Activated B cell treated with CpG ODN at 0.5 μM for 24 hours (primary cell): ENCODE data around the gene ADPRHL1. TPM values are rescaled to one million over a fixed set of nuclear protein-coding genes. Genes with fewer than 3 reads are reported as not detected.
"Not testable (repeated sequence)": the region's sequence is repeated elsewhere in the genome, so short reads cannot be mapped to it uniquely, and the experiment has no call there.

ENCODE experiments used
- ATAC-seq: fragments of 200-7000 bp; cut with Tn5 transposase; one replicate; pipeline ENCODE4 v1.10.0; 2021; ENCODE audit warnings: low read depth, mild to moderate bottlenecking, moderate library complexity
- CTCF ChIA-PET: fragments of 350-600 bp; sonication (Branson Sonifier 250); formaldehyde crosslinking; loops from one replicate; lab custom pipeline; 2021; ENCODE audit warnings: antibody characterized with exemption; lab: Charles Lee
- POLR2A ChIA-PET: fragments of 350-600 bp; sonication (Branson Sonifier 250); formaldehyde crosslinking; loops from one replicate; lab custom pipeline; 2021; ENCODE audit warnings: antibody characterized with exemption; lab: Charles Lee
- DNase-seq: peaks from one replicate; pipeline ENCODE4 v3.0.0; 2022
- H3K27ac Mint-ChIP-seq: one replicate; pipeline ENCODE4 v1.8.0; 2020; ENCODE audit warnings: mixed read lengths
- H3K27me3 Mint-ChIP-seq: one replicate; pipeline ENCODE4 v1.8.0; 2021; ENCODE audit warnings: mixed read lengths
- H3K36me3 Mint-ChIP-seq: one replicate; pipeline ENCODE4 v1.8.0; 2021; ENCODE audit warnings: low read depth, mixed read lengths
- H3K4me1 Mint-ChIP-seq: one replicate; pipeline ENCODE4 v1.8.0; 2021; ENCODE audit warnings: mixed read lengths
- H3K4me3 Mint-ChIP-seq: one replicate; pipeline ENCODE4 v1.8.0; 2020; ENCODE audit warnings: mild to moderate bottlenecking, mixed read lengths
- H3K9me3 Mint-ChIP-seq: one replicate; pipeline ENCODE4 v1.8.0; 2020; ENCODE audit warnings: mixed read lengths
- CTCF ChIP-seq: fragments of 200-600 bp; IDR thresholded peaks from one replicate; pipeline ENCODE4 v1.8.0; 2022; ENCODE audit warnings: antibody characterized with exemption, mild to moderate bottlenecking
- intact Hi-C: fragments of 100-400 bp; cut with micrococcal nuclease; formaldehyde crosslinking; loops from one replicate; pipeline ENCODE4 v1.15.1; 2024
- total RNA-seq: library from RNA; stranded (reverse); gene quantifications from 2 replicates; pipeline ENCODE4 v1.2.3, GENCODE V29; 2022

ADPRHL1 gene
- total RNA-seq, 1 donor from 2014 or later, result 0.84 TPM

- POLR2A ChIA-PET, result no interaction called here
- no peaks in the 10 kb centered on the region for H3K27me3 Mint-ChIP-seq
- peaks cover 2% of the 10 kb centered on the region for H3K9me3 Mint-ChIP-seq
- peak; percentile 88 for DNase-seq
- ATAC-seq, result peak; percentile 98
- intact Hi-C loops, result loop anchor here (1.0 to 10.0 kb wide), 6 partner anchors 53 to 1919 kb away; partner anchors contain the start of genes CUL4A, DCUN1D2 and PCID2
- H3K27ac Mint-ChIP-seq, result peak overlapping the region; percentile 50
- no peak for TF ChIP-seq CTCF
- H3K4me1 Mint-ChIP-seq, result peaks cover 8% of the 10 kb centered on the region
- CTCF ChIA-PET, result interaction anchor here (0.6 to 2.9 kb wide), 6 partner anchors 96 to 454 kb away, joined by 3 to 18 read pairs (median 4); no protein-coding TSS in a partner anchor
- no peaks in the 10 kb centered on the region for H3K36me3 Mint-ChIP-seq
- peak overlapping the region; percentile 84 for H3K4me3 Mint-ChIP-seq
Observed at GRCh38 chr13:113393563-113394338, 59.5 kb downstream of the ADPRHL1 start.

- CTCF ChIA-PET, result no interaction called here
- intact Hi-C loops, result loop anchor here (1.0 to 10.0 kb wide), 3 partner anchors 53 to 1918 kb away; partner anchors contain the start of gene DCUN1D2
- POLR2A ChIA-PET, result no interaction called here
- peaks cover 8% of the 10 kb centered on the region for H3K4me1 Mint-ChIP-seq
- no peak for ATAC-seq
- no peak for TF ChIP-seq CTCF
- peaks cover 2% of the 10 kb centered on the region for H3K9me3 Mint-ChIP-seq
- peak overlapping the region; percentile 84 for H3K4me3 Mint-ChIP-seq
- H3K36me3 Mint-ChIP-seq, result no peaks in the 10 kb centered on the region
- H3K27me3 Mint-ChIP-seq, result no peaks in the 10 kb centered on the region
- no peak for DNase-seq
- peak overlapping the region; percentile 50 for H3K27ac Mint-ChIP-seq
Observed at GRCh38 chr13:113393226-113393562, 60.1 kb downstream of the ADPRHL1 start.

GRCh38 chr13:113390874-113391497 is 62.3 kb downstream of the ADPRHL1 start:
- ATAC-seq (no peak), DNase-seq (no peak)
- Mint-ChIP-seq H3K36me3 (no peaks in the 10 kb centered on the region), H3K9me3 (peaks cover 5% of the 10 kb centered on the region), H3K27me3 (peaks cover 7% of the 10 kb centered on the region), H3K4me1 (peaks cover 8% of the 10 kb centered on the region), H3K27ac (no peak overlapping the region), H3K4me3 (no peak overlapping the region)
- ChIA-PET CTCF (interaction anchor here (1.4 kb wide), 1 partner anchor 115 kb away, joined by 3 read pairs; no protein-coding TSS in a partner anchor), POLR2A (no interaction called here)
- intact Hi-C loops, result loop anchor here (5.0 to 10.0 kb wide), 2 partner anchors 101 to 1916 kb away; partner anchors contain the start of gene DCUN1D2
- TF ChIP-seq CTCF, result no peak

- ATAC-seq, POLR2A ChIA-PET, CTCF ChIA-PET, intact Hi-C loops, H3K4me1 Mint-ChIP-seq, H3K27me3 Mint-ChIP-seq, H3K27ac Mint-ChIP-seq, DNase-seq, H3K36me3 Mint-ChIP-seq, H3K4me3 Mint-ChIP-seq: not testable (repeated sequence)
- H3K9me3 Mint-ChIP-seq, result peaks cover 11% of the 10 kb centered on the region
Observed at GRCh38 chr13:113389586-113389985, 63.7 kb downstream of the ADPRHL1 start.

- no peaks in the 10 kb centered on the region for H3K36me3 Mint-ChIP-seq
- ATAC-seq, result no peak
- no peak overlapping the region for H3K27ac Mint-ChIP-seq
- intact Hi-C loops, result no loop called here
- peaks cover 26% of the 10 kb centered on the region for H3K9me3 Mint-ChIP-seq
- DNase-seq, result no peak
- CTCF ChIA-PET, result no interaction called here
- H3K4me3 Mint-ChIP-seq, result no peak overlapping the region
- POLR2A ChIA-PET, result no interaction called here
- H3K27me3 Mint-ChIP-seq, result peaks cover 9% of the 10 kb centered on the region
- no peak for TF ChIP-seq CTCF
- no peaks in the 10 kb centered on the region for H3K4me1 Mint-ChIP-seq
Observed at GRCh38 chr13:113387396-113387795, 65.9 kb downstream of the ADPRHL1 start.
